OCI-LY1 (cell line): ENCODE measurements around the gene NUMB.

ENCODE experiments used
- H2AFZ ChIP-seq: fragments of 200-600 bp; sonication (generic), shearing (Covaris generic); 2 replicates; pipeline ENCODE4 v1.6.0; 2014; ENCODE audit warnings: antibody characterized with exemption, mild to moderate bottlenecking, low read length
- H3F3A ChIP-seq: fragments of 200-600 bp; sonication (generic), shearing (Covaris generic); 2 replicates; pipeline ENCODE4 v1.6.0; 2014; ENCODE audit warnings: mild to moderate bottlenecking, antibody characterized with exemption, low read length, moderate library complexity; ENCODE audit not compliant: insufficient read depth
- H3K27ac ChIP-seq: fragments of 200-600 bp; sonication (generic); 2 replicates; pipeline ENCODE4 v1.5.1; 2014; ENCODE audit warnings: low read length, mixed run types, mild to moderate bottlenecking, low read depth; ENCODE audit not compliant: poor library complexity, severe bottlenecking
- H3K27me3 ChIP-seq: fragments of 200-600 bp; sonication (generic); 2 replicates; pipeline ENCODE4 v1.6.0; 2014; ENCODE audit warnings: antibody characterized with exemption, mild to moderate bottlenecking, low read length, moderate library complexity; ENCODE audit not compliant: insufficient read depth
- H3K36me3 ChIP-seq: fragments of 200-600 bp; sonication (generic); 2 replicates; pipeline ENCODE4 v1.6.1; 2014; ENCODE audit warnings: mild to moderate bottlenecking, antibody characterized with exemption, low read length, moderate library complexity, mixed read lengths; ENCODE audit not compliant: insufficient read depth
- H3K4me1 ChIP-seq: fragments of 200-600 bp; sonication (generic); 2 replicates; pipeline ENCODE4 v1.5.1; 2014; ENCODE audit warnings: mild to moderate bottlenecking, low read length, moderate library complexity; ENCODE audit not compliant: insufficient read depth, severe bottlenecking
- H3K4me2 ChIP-seq: fragments of 200-600 bp; sonication (generic), shearing (Covaris generic); 2 replicates; pipeline ENCODE4 v1.6.1; 2014; ENCODE audit warnings: low read length
- H3K4me3 ChIP-seq: fragments of 200-600 bp; sonication (generic); 2 replicates; pipeline ENCODE4 v1.5.1; 2014; ENCODE audit warnings: low read length, low read depth, mild to moderate bottlenecking, mixed read lengths; ENCODE audit not compliant: poor library complexity, severe bottlenecking
- H3K79me2 ChIP-seq: fragments of 200-600 bp; shearing (Covaris generic); 2 replicates; pipeline ENCODE4 v1.6.1; 2016; ENCODE audit warnings: mixed run types, low read length, mixed read lengths; ENCODE audit not compliant: insufficient read depth
- H3K9ac ChIP-seq: fragments of 200-600 bp; sonication (generic), shearing (Covaris generic); 2 replicates; pipeline ENCODE4 v1.6.1; 2014; ENCODE audit warnings: mild to moderate bottlenecking, low read length, mixed read lengths
- H3K9me2 ChIP-seq: fragments of 200-600 bp; sonication (generic), shearing (Covaris generic); 2 replicates; pipeline ENCODE4 v1.6.1; 2014; ENCODE audit warnings: low read depth, mild to moderate bottlenecking, low read length, mixed read lengths
- H3K9me3 ChIP-seq: fragments of 200-600 bp; shearing (Covaris generic); 2 replicates; pipeline ENCODE4 v1.6.1; 2014; ENCODE audit warnings: low read length, mixed read lengths
- H4K20me1 ChIP-seq: fragments of 200-600 bp; sonication (generic), shearing (Covaris generic); 2 replicates; pipeline ENCODE4 v1.6.0; 2016; ENCODE audit warnings: mild to moderate bottlenecking, low read length; ENCODE audit not compliant: insufficient read depth
- CTCF ChIP-seq: fragments of 200-600 bp; sonication (generic), shearing (Covaris generic); IDR thresholded peaks from 2 replicates; pipeline ENCODE4 v1.5.1; 2017; ENCODE audit warnings: mild to moderate bottlenecking, antibody characterized with exemption, low read length, moderate library complexity, mixed read lengths
- EZH2 ChIP-seq: fragments of 200-600 bp; sonication (generic), shearing (Covaris generic); IDR thresholded peaks from 2 replicates; pipeline ENCODE4 v1.8.0; 2017; ENCODE audit warnings: borderline replicate concordance, mixed run types, mild to moderate bottlenecking, antibody characterized with exemption, low read length, moderate library complexity, mixed read lengths

The NUMB gene

GRCh38 chr14:73227812-73228781, 230.2 kb downstream of the NUMB start:
- Histone ChIP-seq H3K9me2 (no peaks in the 10 kb centered on the region), H3K27me3 (no peaks in the 10 kb centered on the region), H4K20me1 (no peaks in the 10 kb centered on the region), H3K4me3 (no peak overlapping the region), H3K9me3 (no peaks in the 10 kb centered on the region), H3K36me3 (no peaks in the 10 kb centered on the region), H3K27ac (no peak overlapping the region), H3K79me2 (no peaks in the 10 kb centered on the region), H3K9ac (no peak overlapping the region), H3F3A (no peaks in the 10 kb centered on the region), H3K4me2 (no peak overlapping the region), H2AFZ (no peak overlapping the region), H3K4me1 (peaks cover 21% of the 10 kb centered on the region)
- TF ChIP-seq EZH2 (no peak), CTCF (no peak)

GRCh38 chr14:73225496-73225895, 232.8 kb downstream of the NUMB start:
- Histone ChIP-seq H3K79me2 (no peaks in the 10 kb centered on the region), H2AFZ (no peak overlapping the region), H3K9me2 (no peaks in the 10 kb centered on the region), H3K27me3 (no peaks in the 10 kb centered on the region), H4K20me1 (no peaks in the 10 kb centered on the region), H3F3A (no peaks in the 10 kb centered on the region), H3K36me3 (no peaks in the 10 kb centered on the region), H3K4me3 (no peak overlapping the region), H3K27ac (no peak overlapping the region), H3K4me1 (peaks cover 34% of the 10 kb centered on the region), H3K9me3 (no peaks in the 10 kb centered on the region), H3K4me2 (no peak overlapping the region), H3K9ac (no peak overlapping the region)
- TF ChIP-seq CTCF, result no peak
- TF ChIP-seq EZH2, result no peak
